Stimulated activated CD8-positive, alpha-beta memory T cell treated with anti-CD3 and anti-CD28 coated beads, Interleukin-4, amount 100 ng/mL, for 1 hour (primary cell): ENCODE data around the gene MYL7.
"Not testable (repeated sequence)": the region's sequence is repeated elsewhere in the genome, so short reads cannot be mapped to it uniquely, and the experiment has no call there.

Experiments
- DNase-seq, 2 donors: peaks; one replicate each; pipeline ENCODE4 v3.0.0-alpha.2; 2020; ENCODE audit warnings: low read depth in 2 of 2, low spot score in 1 of 2

The MYL7 gene

DNA sequence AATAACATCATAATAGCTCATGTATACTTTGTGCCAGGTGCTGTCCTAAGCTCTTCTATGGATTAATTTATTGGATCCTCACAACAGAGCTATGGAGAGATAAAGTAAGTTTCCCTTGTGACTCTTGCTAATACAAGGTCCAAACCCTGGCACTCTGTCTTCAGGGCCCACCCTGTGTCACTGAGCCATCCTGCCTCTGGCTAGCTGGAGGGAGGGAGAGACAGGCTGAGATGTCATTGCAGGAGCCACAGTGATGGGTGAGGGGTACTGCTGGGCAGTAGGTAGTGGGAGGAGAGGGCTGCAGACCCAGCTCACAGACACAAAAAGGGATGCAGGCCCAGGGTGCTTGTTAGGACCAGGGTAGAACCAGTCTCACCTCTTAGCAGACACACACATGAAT is 31.2 kb upstream of the MYL7 start:
- no peak for DNase-seq

DNA sequence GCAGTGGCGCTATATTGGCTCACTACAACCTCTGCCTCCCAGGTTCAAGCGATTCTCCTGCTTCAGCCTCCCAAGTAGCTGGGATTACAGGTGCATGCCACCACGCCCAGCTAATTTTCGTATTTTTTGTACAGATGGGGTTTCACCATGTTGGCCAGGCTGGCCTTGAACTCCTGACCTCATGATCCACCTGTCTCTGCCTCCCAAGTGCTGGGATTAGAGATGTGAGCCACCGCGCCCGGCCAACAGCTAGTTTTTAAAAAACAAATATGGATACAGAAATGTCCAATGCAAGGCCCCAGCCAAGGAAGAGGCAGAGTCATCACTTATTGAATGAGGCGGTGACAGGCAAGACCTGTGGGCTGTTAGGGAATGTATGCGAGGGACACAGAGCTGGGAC is 30.8 kb upstream of the MYL7 start:
- DNase-seq: not testable (repeated sequence)

DNA sequence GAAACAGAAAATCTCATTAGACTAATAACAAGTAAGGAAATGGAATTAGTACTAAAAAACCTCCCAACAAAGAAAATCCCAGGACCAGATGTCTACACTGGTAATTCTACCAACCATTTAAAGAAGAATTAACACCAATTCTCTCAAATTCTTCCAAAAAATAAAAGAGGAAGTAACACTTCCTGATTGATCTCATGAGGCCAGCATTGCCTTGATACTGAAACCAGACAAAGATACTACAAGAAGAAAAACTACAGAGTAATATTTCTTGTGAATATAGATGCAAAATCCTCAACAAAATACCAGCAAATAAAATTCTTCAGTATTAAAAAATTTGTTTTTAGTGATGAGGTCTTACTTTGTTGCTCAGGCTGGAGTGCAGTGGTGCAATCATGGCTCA is 26.8 kb upstream of the MYL7 start:
- no peak for DNase-seq

DNA sequence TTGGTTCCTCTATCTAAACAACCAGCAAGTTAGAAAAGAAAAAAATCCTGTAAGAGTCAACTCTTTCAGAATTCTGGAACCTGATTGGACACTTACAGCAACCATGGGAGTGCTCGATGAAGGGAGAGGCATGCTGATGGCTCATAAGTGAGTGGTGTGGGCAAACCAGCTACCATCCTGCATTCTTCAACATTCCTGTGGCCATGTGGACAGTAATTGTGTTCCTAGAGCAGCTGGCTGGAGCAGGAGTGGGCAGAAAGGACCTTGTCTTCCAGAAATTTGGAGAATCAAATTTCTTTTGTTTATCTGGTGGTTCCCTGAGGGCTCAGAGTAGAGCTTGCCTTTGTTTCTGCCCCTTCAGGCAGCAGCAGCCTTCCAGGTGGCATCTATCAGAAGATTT is 22.5 kb upstream of the MYL7 start:
- DNase-seq: no peak

DNA sequence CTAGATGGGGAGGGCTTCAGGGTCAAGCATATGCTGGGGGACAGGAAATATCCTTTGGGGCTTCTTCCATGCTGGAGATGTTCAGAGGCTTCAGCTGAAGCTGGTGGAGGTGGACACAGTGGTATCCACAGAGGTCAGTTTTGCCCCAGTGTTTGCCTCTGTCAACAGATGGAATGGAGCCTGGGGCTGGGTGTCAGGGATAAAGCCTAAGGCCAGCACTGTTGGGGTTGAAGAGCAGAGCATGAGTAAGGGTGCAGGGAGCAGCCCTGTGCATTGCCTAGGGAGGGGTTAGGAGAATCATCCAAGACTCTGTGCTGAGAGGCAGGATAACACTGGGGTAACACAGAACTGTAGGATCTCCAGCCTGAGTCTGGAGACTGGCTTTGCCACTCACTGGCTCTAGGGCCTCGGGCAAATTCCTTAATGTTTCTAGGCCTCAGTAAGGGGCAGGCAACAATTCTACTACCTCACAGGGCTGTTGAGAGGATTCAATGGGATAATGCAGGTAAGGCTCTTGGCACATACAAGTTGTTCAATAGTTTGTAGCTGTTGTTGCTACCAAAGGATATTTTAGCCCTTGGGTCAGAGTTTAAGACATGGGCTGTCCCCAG is 21.8 kb upstream of the MYL7 start:
- no peak for DNase-seq

DNA sequence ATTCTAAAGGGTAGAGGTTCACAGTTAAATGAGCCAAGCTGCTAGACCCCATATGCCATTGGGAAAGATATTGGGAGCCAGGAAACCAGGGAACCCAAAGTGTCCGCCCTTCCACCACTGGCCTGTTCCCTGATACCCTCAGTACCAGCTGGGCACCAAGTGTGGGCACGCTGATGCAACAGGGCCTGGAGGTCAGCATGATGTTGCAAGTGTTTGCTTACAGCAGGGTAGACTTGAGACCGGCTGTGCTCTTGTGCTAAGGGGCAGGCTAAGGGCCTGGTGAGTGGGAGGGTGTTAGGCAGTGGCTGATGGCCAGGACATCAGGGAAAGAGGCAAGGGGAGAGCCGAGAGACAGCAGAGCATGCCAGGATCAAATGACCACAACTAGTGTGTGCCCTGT is 21.0 kb upstream of the MYL7 start:
- DNase-seq: no peak

DNA sequence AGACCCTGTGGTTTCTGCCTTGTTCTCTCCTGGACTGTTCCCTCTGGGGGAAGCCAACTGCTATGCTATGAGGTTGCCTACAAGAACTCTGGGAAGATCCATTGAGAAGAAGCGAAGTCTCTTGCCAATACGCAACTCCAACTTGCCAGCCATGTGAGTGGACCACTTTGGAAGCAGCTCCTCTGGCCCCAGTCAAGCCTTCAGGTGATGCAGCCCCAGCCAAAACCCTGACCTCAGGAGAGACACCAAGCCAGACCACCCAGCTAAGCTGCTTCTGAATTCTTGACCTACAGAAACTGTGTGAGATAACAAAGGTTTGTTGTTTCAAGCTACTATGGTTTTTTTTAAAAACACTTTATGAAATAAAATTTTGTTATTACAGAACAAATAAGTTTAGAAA is 20.2 kb upstream of the MYL7 start:
- no peak for DNase-seq

DNA sequence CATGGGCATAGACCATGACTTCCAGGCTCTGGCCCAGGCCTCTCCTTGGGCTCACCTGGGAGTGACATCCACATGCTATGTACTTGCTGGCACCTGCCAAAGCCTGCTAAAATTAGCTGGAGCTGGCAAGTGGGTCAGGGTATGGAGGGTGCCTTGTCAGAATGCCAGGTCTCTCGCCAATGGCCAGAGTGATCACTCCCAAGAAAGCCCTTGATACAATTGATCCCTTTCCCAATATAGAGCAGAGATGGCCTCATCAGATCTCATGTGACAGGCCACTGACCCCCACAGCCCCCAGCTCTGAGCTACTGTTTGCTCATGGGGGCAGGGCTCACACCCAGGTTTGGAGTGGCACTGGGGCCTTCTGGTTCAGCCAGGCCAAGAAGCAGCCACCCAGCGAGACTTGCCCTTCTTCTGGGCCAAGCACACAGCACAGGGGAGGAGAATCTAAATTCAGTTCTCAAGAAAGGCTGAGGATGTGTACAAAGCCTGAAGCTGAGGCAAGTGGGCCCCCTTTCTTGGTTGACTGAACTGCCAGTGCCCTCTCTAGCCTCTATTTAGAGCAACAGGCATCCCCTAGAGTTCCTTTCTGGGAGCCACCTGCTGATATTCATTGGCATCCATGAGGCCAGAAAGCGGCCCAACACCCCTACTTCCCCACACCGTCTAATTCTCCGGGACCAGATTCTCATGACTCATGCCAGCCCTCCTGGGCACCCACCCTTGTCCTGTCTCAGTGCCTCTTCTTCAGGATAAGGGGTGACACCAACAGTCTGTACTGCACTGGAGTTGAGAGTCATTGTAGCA is 18.9 kb upstream of the MYL7 start:
- no peak for DNase-seq

DNA sequence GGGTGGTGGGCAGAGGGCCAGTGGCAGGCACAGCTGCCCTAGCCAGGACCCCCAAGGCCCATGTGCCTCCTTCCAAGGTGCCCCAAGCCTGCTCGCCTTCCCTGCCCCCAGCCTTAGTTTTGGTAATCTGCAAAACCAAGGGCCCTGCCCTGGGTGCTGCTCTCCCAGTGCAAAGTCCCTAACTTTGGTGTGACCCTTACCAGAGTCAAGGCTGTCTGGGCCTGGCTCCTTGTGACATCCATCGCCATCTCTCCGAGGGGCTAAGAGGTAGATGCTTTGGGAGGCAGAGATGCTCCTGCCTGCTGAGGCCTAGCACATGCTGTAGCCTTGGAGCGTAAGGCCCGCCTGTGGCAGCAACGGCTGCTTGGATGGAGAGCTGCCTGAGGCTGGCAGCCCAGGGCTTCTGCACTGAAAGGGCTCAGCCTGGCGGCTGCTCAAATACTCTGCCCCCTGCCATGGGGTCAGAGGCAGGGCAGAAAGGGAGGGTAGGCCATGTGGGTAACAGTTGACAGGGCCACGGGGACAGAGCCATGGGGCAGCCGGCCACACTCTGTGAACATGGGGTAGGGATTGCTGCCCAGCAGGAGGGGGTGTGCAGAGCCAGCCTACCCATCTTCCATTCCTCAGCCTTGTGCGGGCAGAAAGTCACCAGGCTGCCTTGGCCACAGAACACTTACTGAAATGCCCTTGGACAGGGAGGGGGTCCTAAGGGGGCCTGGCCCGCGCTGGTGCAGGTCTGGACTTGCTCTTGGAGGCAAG is 17.9 kb upstream of the MYL7 start:
- DNase-seq: no peak

DNA sequence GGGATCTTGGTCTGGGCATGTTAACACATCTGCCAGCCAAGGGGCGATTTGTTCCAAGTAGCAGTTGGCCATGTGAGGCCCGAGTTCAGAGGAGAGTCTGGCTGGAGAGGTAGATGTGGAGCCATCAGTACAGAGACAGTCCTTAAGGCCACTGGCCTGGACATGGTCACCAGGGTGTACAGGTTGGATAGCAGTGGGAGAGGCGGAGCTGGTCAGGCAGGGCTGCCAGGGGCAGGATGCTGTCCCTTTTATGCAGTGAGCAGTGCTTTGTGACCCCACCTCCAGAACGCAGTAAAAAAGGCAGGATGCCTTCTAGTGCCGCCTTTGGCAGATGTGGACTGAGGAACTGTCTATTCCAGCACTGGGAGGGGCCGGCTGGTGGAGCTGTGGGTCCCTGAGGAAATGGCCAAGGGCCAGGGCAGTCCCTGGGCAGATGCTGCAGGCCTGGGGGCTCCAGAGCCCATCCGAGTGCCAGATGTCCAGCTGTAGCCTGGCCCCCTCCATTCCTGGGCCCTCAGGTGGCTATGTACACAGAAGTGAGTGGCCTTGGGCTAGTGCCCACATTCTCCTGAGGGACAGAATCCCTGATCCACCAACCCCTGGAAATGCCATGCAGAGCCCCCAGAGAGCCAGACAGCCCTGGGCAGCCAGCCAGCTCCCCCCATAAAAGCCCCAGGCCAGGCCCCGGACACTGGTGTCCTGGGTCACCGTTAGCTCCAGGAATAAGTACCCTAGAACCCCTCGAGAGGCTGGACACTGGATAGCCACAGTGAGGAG is 17.2 kb upstream of the MYL7 start:
- no peak for DNase-seq

DNA sequence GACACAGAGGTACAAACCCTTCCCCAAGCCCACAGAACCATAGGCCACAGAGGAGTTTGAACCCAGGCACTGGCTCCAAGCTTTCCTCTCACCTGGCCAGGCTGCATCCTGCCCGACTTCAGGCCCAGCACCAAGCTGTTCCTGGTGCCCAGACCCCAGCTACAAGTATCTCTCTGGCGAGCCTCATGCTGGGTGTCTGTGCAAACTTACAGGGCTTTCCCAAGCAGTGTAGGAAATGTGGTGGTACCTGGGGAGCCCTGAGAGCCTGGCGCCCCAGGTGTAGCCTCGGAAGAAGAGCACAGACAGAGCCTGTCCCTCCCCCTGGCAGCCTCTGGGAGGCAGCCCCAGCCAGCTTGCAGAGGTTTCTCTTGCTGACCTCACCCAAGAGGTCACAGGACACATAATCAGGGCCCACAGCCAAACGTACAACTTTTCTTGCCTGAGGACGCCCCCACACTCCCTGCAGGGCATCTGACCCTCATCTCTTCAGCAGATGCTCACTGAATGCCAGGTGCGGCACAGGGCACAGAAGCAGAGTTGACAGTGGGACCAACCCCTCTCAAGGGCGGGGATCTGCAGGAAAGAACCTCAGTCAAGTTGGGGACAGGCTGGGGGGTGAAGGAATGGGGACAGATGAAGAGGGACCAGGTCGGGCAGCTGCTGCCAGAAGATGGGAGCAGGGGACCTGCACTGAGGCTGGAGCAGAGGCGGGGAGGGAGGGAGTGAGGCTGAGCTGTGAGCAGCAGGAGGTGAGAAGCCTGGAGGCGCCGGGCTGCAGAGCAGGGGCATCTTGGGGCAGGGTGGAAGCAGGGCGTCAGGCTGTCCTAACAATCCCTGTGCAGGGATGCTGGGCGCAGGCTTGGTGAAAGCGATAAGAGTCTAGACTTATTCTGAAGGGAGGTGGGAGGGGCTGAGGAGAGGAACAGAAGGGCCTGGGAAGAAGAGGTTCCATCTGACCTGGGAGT is 16.3 kb upstream of the MYL7 start:
- no peak for DNase-seq

DNA sequence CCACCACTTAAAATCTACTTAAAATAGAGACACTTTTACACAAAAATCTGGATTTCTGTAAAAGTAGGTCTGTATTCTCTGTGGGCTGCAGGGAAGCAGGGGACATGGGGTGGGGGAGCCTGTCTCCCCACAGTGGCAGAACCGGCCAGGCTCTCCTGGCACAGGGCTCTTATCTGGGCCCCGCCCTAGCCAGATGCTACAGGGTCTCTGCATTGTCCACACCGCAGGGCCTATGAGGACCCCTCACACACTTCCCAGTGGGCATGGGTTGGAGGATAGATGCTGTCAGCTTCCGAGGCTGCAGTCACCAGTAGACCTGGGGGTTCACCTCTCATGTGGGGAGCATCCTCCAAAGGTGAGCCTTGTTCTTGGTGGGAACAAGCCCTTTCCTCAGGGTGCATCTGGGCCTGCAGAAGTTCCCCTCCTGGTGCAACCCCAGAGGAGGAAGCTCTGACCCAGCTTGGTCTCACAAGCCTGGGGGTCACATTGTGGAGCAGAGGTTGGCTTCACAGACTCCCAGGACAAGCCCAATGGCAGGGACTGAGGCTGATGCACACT is 15.4 kb upstream of the MYL7 start:
- DNase-seq: no peak

DNA sequence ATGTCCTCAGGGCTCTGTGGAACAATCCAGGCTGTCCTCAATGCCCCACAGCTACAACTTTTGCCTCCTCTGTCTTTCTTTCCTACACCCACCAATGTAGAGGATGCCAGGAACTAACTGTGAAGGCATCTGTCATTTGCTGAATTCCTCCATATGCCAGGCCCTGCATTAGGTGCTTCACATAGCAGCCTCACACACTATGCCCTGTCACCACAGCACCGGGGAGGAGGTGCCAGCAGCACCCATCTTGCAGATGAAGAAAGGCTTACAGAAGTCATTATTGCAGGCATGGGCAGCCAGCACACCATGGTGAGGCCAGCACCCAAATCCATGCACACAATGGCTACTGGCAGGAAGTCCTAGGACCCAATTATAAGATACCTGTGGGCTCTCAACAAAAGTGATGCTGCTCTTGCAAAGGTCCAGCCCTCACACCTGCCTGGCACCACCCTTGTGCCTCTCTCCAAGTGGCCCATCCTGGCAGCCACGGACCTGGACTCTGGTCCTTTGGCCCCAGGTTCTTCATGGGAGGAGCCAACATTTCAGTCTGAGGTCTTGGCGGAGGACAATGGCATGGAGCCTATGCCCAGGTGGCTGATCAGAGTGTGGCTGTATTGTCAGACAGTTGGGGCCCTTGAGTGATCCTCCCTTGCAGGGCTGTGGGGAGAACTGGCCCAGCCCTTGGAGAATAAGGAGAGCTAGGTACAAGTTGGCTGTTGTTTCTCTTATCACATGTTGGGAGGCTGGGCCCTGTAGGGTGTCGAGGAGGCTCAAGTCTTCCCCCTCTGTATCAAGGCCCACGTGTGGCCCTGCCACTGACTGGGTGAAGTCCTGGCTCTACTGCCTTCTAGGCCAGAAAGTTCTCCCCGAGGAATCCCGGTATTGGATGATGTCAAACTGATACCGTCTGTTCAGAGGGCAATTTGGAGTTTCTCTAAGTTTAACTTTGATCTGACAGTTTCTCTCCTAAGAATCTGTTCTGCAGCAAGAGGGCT is 14.4 kb upstream of the MYL7 start:
- DNase-seq: no peak

DNA sequence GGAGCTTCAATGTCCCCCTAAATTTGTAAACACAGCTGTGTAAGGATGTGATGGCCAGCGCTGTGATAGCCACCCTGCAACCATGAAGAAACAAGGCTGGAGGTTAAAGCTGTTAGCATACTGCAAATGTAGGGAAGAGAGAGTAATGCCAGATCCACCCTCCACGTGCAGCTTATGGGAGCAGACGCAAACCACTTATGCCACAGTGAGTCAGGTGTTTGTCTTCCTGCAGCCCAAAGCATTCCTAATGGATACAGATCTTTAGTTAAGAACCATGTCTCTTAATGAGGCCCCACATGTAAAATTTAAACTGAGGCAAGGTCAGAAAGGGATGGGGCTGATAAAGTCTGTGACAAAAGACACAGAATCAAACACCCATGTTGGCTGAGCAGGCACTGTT is 13.6 kb upstream of the MYL7 start:
- DNase-seq: no peak

DNA sequence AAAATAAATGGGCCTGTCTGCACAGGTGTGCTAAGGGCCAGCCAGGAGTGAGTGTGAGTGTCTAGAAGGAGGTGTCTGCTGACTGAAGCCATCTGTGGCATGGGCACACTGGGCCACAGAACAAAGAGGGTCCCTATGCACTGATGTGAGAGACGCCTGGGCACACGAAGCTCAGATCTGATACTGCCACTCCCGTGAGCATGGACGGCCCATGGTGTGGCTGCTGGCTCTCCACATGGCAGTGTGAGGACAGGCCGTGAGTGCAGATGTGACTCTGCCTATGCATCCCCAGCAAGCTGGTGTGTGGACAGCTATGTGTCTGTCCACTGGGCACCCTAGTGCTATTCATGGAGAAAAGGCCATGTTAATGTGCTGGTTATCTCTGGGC is 12.8 kb upstream of the MYL7 start:
- no peak for DNase-seq

DNA sequence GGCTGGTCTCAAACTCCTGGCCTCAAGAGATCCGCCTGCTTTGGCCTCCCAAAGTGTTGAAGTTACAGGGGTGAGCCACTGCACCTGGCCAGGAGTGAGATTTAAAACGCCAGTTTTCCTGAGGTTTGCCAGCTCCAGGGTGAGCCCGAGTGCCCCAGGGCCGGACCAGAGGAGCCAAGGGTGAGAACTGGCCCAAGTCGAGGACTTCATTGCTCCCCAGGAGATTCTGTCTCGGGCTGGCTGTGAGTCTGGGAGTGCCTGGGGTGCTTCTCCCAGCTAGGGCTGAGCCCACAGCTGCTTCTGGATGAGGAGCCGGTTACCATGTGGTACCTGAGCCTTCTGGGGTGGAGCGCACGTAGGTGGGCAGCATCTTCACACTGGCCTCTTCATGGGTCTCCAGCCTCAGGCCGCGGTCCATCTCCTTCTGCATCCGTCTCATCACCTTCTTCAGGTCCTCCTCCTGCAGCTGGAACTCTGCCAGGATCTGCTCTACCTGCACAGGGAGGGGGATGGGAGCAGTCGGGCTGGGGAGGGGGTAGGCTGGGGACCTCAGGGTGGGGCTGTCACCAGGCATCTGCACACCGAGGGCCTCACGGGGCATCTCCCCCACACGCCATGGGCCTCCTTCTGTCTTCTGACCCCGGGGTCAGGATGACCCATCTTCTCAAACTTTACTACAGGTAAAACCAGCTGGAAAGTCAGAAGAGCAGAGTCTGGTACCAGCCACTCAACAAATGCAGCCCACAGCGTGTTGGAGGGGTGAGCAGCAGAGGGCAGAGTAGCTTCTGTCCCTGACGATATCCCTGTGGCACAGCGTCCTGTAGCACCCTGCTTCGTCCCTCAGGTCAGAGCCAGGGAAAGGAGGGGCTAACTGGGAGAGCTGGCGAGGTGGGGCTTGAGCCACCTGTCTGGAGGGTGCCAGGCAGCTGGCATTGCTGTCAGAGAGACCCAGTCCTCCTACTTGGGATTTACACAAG is 12.1 kb upstream of the MYL7 start:
- DNase-seq: no peak

DNA sequence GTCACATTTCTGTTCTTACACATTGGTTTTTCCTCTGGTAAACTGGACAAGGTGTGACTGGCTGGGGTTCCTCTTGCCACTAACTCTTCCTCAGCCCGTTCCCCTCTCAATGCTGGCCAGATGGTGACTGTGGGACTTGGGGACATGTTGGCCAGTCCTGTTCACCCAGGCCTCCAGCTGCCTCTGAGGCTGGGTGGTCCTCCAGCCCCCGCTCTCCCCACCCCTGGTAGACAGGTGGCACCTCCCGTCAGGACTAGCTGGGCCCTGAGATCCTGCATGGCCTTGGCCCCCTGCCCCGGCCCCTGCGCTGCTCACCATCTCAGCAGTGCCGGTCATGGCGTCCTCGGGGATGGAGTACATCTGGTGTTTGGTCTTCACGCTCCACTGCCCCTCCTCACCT is 10.8 kb upstream of the MYL7 start:
- no peak for DNase-seq
